Esophagus muscularis mucosa (tissue), 4 donors: Measurements from ENCODE around the gene ITGB6. TPM values are rescaled to one million over a fixed set of nuclear protein-coding genes. Genes with fewer than 3 reads are reported as not detected.

Experiments used
- DNase-seq: peaks from one replicate; pipeline ENCODE4 v3.0.0-alpha.2; 2017; ENCODE audit errors: extremely low spot score
- H3K27ac ChIP-seq, 4 donors: fragments of 200-600 bp; sonication (generic); replicated peaks in 1 of 4; 1 replicate in 3 of 4; 2 replicates in 1 of 4; pipeline ENCODE4 v1.5.1; 2016 to 2019; ENCODE audit warnings: mild to moderate bottlenecking in 1 of 4
- H3K27me3 ChIP-seq, 4 donors: fragments of 200-600 bp; sonication (generic); one replicate each; pipeline versions ENCODE4 v1.5.1 to v1.6.0; 2016 to 2019
- H3K36me3 ChIP-seq, 4 donors: fragments of 200-600 bp; sonication (generic); one replicate each; pipeline ENCODE4 v1.5.1; 2016 to 2019
- H3K4me1 ChIP-seq, 4 donors: fragments of 200-600 bp; sonication (generic); one replicate each; pipeline ENCODE4 v1.5.1; 2016 to 2019
- H3K4me3 ChIP-seq, 4 donors: fragments of 200-600 bp; sonication (generic); 1 replicate in 2 of 4; 2 replicates in 2 of 4; pipeline ENCODE4 v1.5.1; 2016 to 2019; ENCODE audit warnings: mild to moderate bottlenecking in 4 of 4, moderate library complexity in 1 of 4
- H3K9me3 ChIP-seq, 4 donors: fragments of 200-600 bp; sonication (generic); 1 replicate in 3 of 4; 2 replicates in 1 of 4; pipeline ENCODE4 v1.5.1; 2016 to 2019
- CTCF ChIP-seq, 3 experiments: fragments of 200-600 bp in 2 of 3; fragments of 450-650 bp in 1 of 3; sonication (generic) in 2 of 3; IDR thresholded peaks; one replicate each; pipeline ENCODE4 v1.5.1; 2017 to 2019; ENCODE audit warnings: antibody characterized with exemption in 3 of 3, mild to moderate bottlenecking in 2 of 3, moderate library complexity in 1 of 3
- EP300 ChIP-seq: sonication (generic); formaldehyde crosslinking; IDR thresholded peaks from one replicate; pipeline ENCODE4 v1.6.1; 2017; ENCODE audit warnings: antibody characterized with exemption
- POLR2A ChIP-seq: fragments of 450-650 bp; IDR thresholded peaks from one replicate; pipeline ENCODE4 v1.6.1; 2017; ENCODE audit warnings: antibody characterized with exemption, moderate library complexity, mild to moderate bottlenecking, low read depth
- POLR2AphosphoS5 ChIP-seq, 2 donors: sonication (generic); formaldehyde crosslinking; IDR thresholded peaks; one replicate each; pipeline ENCODE4 v1.6.1; 2017; ENCODE audit warnings: antibody characterized with exemption in 2 of 2
- WGBS: methylation state at CpG from one replicate; pipeline ENCODE4 v1.1.5; 2018; 5-methylcytosine and 5-hydroxymethylcytosine counted together
- intact Hi-C: fragments of 100-400 bp; cut with DNase I; formaldehyde crosslinking; loops from one replicate; pipeline ENCODE4 v1.15.1; 2023
- total RNA-seq, 4 donors: library from RNA; depleted of rRNA; stranded (reverse); fragments of >200 nt; gene quantifications; one replicate each; pipeline versions ENCODE4 v1.1.0 to v1.2.1, GENCODE V29; 2016

The ITGB6 gene
- total RNA-seq, 4 donors from 2014 or later = 0.17 to 3.4 TPM; not detected in 2

DNA sequence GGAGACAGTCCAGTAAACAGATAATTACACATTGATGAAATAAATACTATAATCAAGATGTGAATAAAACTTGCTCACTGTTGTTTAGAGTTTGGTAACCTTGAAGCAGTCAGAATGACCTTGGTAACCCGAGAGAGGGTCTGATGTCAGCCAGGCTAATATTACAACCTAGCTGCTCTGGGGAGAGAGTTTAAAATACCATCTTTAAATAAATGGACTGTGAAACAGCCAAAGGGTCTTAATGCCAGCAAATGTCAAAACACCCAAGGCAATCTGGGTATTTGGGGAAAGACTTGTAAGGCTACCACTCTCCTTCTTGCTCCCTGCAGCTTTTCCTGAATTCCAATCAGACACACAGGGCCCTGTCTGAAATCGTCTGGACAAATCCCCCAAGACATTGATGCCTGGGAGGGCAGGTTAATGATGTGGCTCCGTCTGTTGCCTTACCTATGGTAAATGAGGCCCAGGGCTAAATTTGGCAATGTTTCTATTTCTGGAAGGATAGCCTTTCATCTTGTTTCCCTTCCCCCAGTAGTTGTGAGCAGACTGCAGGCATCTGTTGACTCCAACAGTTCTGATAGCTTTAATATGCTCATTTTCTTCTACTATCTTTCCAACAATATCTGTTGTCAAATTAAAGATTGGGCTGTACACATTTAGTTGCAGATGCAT lies 43.0 kb upstream of the ITGB6 start:
- Histone ChIP-seq H3K27me3 (no peaks in the 10 kb centered on the region), H3K27ac (peak overlapping the region in 3 of 4 donors; percentile 5 to 51 (median 13)), H3K4me1 (peaks cover 21 to 29% (median 23%) of the 10 kb centered on the region in 4 donors), H3K4me3 (no peak overlapping the region), H3K36me3 (no peaks in the 10 kb centered on the region), H3K9me3 (no peaks in the 10 kb centered on the region)
- intact Hi-C loops = no loop called here
- WGBS = 59% methylated on average over 3 of the region's 3 CpGs
- DNase-seq = no peak
- TF ChIP-seq POLR2AphosphoS5 (IDR thresholded peaks at IDR 0.05) (no peak), EP300 (no peak), CTCF (IDR thresholded peaks at IDR 0.05) (no peak), POLR2A (no peak)

GRCh38 chr2:160241251-160242137 lies 41.4 kb upstream of the ITGB6 start:
- H3K4me3 ChIP-seq = no peak overlapping the region
- DNase-seq = no peak
- peak overlapping the region in 1 of 4 donors; percentile 51 for H3K27ac ChIP-seq
- TF ChIP-seq POLR2A (no peak), POLR2AphosphoS5 (IDR thresholded peaks at IDR 0.05) (peak in 1 of 2 donors; percentile 17), CTCF (IDR thresholded peaks at IDR 0.05) (no peak), EP300 (no peak)
- intact Hi-C loops = no loop called here
- no peaks in the 10 kb centered on the region for H3K9me3 ChIP-seq
- WGBS = 60% methylated on average over 4 of the region's 4 CpGs
- no peaks in the 10 kb centered on the region for H3K27me3 ChIP-seq
- H3K4me1 ChIP-seq = peaks cover 21 to 23% (median 23%) of the 10 kb centered on the region in 4 donors
- H3K36me3 ChIP-seq = no peaks in the 10 kb centered on the region

DNA sequence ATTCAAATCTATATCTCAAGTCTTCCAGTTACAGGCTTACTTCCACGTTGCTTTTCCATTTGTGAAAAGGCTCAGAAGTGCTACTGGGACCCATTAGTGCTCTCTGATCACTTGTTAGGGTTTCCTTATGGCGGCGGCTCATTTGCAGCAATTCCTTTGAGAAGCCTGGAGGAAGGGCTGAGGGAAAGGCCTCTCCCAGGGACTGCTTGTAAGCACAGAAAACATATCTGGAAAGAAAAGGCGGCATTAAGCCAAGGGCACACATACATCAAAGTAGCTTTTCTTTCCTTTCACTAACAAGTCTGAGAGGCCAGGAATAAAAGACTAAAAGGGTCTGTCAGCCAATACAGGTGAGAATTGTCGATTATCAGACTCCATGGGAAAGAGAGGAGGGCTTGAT lies 39.4 kb upstream of the ITGB6 start:
- H3K27ac ChIP-seq = no peak overlapping the region
- H3K4me1 ChIP-seq = peaks cover 21 to 23% (median 23%) of the 10 kb centered on the region in 4 donors
- intact Hi-C loops = no loop called here

GRCh38 chr2:160238392-160238791 lies 38.3 kb upstream of the ITGB6 start:
- intact Hi-C loops = no loop called here
- no peak for DNase-seq
- no peak for TF ChIP-seq POLR2A
- TF ChIP-seq CTCF (IDR thresholded peaks at IDR 0.05) = no peak
- TF ChIP-seq EP300 = no peak
- TF ChIP-seq POLR2AphosphoS5 (IDR thresholded peaks at IDR 0.05) = no peak
- H3K4me1 ChIP-seq = peaks cover 18 to 20% (median 20%) of the 10 kb centered on the region in 4 donors
- H3K4me3 ChIP-seq = no peak overlapping the region
- WGBS = 85% methylated on average over 4 of the region's 4 CpGs
- H3K27ac ChIP-seq = no peak overlapping the region
- no peaks in the 10 kb centered on the region for H3K9me3 ChIP-seq
- no peaks in the 10 kb centered on the region for H3K27me3 ChIP-seq
- H3K36me3 ChIP-seq = no peaks in the 10 kb centered on the region

More for the DNA sequence above, 39.4 kb upstream of the ITGB6 start:
- H3K4me3 ChIP-seq = no peak overlapping the region
- TF ChIP-seq EP300 = no peak
- no peak for TF ChIP-seq POLR2AphosphoS5 (IDR thresholded peaks at IDR 0.05)
- no peak for TF ChIP-seq CTCF (IDR thresholded peaks at IDR 0.05)
- no peak for TF ChIP-seq POLR2A
- H3K27me3 ChIP-seq = no peaks in the 10 kb centered on the region
- 70% methylated on average over 5 of the region's 5 CpGs for WGBS
- no peak for DNase-seq
- H3K36me3 ChIP-seq = no peaks in the 10 kb centered on the region
- no peaks in the 10 kb centered on the region for H3K9me3 ChIP-seq
